ENCODE data around the gene NADK.
"Not testable (repeated sequence)": the region's sequence is repeated elsewhere in the genome, so short reads cannot be mapped to it uniquely, and the experiment has no call there.

DNA sequence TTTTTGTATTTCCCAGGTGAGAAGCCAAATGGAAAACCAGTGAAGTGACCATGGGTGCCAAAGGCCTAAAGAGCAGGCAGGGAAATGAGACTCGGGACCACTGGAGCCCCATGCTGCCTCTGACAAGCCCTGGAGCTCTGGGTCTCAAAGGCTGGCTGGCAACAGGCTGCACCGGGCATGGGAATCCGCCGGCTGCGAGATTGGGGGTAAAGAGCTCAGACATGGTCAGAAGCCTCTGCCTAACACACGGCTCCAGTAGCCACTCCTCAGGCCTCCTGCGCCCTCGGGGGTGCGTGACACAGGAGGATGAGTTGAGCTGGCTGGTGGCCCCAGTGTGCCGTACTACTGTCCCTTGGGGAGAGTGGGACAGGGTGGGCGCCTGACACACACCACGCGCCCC is 48.0 kb downstream of the NADK start:
- TF ChIP-seq, protein P1, sequence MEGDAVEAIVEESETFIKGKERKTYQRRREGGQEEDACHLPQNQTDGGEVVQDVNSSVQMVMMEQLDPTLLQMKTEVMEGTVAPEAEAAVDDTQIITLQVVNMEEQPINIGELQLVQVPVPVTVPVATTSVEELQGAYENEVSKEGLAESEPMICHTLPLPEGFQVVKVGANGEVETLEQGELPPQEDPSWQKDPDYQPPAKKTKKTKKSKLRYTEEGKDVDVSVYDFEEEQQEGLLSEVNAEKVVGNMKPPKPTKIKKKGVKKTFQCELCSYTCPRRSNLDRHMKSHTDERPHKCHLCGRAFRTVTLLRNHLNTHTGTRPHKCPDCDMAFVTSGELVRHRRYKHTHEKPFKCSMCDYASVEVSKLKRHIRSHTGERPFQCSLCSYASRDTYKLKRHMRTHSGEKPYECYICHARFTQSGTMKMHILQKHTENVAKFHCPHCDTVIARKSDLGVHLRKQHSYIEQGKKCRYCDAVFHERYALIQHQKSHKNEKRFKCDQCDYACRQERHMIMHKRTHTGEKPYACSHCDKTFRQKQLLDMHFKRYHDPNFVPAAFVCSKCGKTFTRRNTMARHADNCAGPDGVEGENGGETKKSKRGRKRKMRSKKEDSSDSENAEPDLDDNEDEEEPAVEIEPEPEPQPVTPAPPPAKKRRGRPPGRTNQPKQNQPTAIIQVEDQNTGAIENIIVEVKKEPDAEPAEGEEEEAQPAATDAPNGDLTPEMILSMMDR (optimal IDR thresholded peaks at IDR 0.05 in 1 of 3, IDR thresholded peaks at IDR 0.05 in 1 of 3, conservative IDR thresholded peaks at IDR 0.05 in 1 of 3; ENCODE audit: extremely low read depth in 1 of 3, insufficient read depth in 2 of 3, low read length in 3 of 3), result not testable (repeated sequence)
- TF ChIP-seq EZH2 (IDR thresholded peaks at IDR 0.05; ENCODE audit: low read length), result not testable (repeated sequence)
